ENCODE measurements around the gene CPXM1.
"Not testable (repeated sequence)": the region's sequence is repeated elsewhere in the genome, so short reads cannot be mapped to it uniquely, and the experiment has no call there.

Gene CPXM1

DNA sequence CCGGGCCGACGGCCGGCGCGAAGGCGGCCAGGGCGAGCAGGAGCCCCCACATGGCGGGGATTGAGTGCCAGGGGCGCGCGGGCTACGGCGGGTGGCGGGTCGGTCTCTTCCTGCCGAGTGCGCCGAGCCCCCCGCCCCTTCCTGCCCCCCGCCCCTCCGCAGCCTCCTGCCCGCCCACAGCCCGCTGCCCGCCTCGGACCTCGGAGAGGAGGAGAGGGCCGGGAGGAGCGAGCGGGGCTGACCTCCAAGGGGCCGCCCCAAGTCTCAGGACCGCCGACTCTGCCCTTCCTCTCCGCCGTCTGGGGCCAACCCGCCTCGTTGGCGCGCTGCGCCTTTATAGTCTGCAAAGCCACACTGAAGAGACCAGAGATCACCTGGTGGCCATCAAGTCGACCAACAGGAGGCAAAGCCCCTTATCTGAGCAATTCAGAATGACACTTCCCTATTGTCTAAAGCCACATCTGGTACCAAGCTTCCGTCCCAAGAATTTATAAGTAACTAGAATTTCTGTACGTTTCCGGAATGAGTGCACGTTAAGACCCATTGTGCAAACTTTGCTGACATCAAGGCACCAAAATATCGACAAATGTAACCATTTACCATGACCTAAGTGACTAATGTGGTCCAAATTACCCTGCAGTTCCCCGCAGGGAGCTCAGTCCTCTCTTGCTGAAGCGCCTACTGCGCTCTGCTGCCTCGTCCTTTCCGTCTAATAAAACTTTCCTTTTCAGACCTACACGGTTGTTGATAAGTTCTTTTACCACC, at the start of gene CPXM1:
Gene CPXM1, minus strand, starts transcription at position 107 of the 765 bp plus-strand sequence. Its CDS starts 55 bp downstream, at position 52.
- DNase-seq (ENCODE audit: low spot score), result no peak

DNA sequence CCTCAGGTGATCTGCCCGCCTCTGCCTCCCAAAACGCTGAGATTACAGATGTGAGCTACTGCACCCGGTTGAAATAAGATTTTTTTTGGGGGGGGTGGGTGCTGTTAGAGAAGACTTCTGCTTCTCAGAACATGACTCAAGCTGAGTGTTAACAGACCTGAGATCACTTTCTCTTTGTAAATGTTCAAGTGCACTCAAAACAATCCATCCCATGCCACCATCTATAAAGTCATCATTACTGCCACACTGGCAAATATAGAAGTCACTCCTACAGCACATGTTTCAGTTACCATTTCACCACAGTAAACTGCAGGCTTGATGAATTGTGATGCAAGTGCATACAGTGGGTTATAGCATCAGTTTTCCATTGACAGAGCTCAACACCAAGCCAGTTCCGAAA, 49.1 kb upstream of the CPXM1 start:
- DNase-seq (ENCODE audit: low spot score), result no peak

DNA sequence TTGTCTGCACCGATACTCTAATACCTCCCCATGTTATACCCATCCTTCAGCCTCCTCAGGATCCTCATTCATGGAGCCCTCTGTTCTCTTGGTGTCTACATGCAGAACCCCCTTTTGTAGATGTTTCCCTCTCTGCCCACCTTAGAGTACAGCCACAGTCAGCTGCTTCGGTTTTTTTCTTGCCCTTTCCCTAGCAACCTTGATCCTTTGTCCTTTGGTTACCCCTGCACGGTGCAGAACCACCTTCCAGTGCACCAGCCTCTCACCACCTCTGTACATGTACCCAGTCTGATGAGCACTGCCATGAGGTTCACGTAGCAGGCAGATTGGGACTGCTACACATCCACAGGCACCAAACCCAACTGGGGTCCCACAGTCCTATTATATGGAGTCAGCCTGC, 47.4 kb upstream of the CPXM1 start:
- no peak for DNase-seq (ENCODE audit: low spot score)

DNA sequence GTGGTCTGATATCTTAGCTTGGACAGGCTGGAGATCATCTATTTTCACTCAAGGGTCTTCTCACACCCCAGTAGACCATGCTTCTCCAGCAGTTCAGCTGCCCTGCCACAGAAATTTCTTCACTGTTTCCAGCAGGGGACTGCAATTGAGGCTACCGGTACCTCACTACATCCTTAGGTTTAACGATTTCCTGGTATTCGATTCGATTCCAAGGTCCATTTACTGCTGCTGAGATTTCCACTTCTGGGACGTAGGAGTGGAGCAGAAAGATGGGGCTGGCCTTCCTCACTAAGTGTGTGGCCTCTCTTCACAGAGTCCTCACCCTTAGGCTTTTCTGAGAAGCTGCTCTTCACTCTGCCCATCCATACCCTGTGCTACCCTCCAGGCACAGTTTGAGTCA, 46.3 kb upstream of the CPXM1 start:
- DNase-seq (ENCODE audit: low spot score), result no peak

DNA sequence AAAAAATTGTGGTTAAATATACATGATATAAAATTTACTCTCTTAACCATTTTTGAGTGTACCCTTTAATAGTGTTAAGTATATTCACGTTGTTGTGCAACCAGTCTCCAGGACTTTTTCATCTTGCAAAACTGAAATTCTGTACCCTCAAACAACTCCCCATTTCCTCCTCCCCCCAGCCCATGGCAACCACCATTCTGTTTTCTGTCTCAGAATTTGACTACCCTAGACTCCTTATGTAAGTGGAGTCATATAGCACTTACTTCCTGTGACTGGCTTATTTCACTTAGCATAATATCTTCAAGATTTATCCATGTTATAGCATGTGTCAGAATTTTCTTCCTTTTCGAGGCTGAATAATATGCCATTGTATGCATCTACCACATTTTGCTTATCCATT, 45.2 kb upstream of the CPXM1 start:
- DNase-seq (ENCODE audit: low spot score), result no peak

DNA sequence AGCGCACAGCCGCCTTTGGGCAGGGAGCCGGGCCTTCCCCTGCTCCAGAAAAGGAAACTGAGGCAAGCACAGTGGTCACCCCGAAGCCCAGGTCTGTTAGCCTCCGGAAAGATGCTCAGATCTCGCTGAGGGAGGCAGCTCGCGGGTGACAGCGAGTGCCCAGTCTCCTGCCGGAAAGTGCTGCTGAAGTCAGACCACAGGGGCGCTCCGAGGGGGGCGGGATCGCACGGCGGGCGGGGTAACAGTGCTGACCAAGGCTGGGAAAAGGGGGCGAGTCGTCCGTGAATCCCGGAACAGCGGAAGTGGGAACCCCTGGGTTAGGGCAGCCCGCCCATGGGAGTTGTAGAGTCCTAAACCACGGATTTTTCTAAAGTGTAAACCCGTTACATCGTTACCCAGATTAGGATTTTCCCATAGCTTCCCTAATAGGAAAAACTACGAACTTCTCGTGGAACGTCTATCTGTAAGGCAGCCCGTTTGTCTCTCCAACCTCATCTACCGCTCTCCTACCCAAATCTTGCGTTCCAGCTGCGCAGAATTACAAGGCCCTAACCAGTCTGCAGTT, 40.6 kb upstream of the CPXM1 start:
- DNase-seq (ENCODE audit: low spot score), result no peak

DNA sequence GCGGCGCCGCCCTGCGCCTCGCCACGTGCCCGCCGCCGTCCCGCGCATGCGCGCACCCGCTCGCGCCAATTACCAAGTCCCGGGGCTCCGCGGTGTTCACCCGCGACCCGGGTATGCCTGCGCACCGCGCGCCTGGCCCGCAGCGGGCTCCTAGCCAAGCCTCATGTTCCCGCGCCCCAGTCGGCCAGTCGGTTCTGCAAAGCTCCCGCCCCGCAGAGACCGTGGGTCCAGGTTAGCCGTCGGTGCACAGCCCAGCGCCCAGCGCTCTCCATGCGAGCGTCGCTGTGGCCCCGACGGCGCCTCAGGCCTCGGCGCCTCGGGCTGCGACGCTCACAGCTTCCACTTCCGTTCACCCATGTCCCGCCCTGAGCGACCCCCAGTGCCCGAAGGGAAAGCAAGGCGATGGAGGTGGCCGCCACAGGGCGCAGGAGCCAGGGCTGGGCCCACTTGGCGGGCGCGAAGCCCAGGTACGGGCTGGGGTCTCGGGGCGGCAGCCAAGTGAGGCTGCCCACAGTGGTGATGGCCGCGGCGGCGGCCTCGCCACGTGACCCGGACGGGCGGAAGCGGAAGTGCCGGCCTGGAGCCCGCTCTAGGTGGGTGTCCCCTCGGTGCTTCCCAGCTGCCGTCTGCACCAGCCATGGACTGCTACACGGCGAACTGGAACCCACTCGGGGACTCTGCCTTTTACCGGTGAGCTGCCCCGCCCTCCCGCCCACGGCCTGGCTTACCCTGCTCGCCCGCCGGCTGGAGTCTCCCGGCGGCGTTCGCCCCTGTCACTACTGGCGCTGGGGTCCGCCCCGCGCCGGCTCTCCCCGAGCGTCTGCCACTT, 39.9 kb upstream of the CPXM1 start, which contains the start of the genes PCED1A and VPS16:
Gene PCED1A, minus strand, starts transcription at position 518 of the 829 bp plus-strand sequence. CDS start 743 bp downstream, outside the sequence.
Gene VPS16, plus strand, starts transcription at position 608 of the 829 bp plus-strand sequence. Its CDS starts 30 bp downstream, at position 638.
- peak; percentile 99 for DNase-seq (ENCODE audit: low spot score)

DNA sequence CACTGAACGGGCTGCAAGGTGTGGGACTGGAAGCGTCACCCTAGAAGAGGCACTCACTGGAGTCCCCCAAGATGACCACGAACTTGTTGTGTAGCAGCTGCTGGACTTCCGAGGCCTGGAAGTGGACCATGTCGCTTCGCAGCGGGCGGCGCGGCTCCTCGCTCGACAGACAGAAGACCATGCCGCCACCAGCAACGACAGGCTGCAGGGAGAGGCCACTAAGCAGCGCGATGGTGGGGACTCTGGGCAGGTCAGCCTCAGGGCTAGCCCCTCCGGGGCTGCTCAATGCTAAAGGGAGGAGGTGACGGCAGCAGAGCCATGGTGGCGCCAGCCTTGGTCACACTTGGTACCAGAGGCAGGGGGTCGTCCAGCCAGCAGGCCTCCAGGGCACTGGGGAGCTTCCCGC, 39.3 kb upstream of the CPXM1 start:
- no peak for DNase-seq (ENCODE audit: low spot score)

DNA sequence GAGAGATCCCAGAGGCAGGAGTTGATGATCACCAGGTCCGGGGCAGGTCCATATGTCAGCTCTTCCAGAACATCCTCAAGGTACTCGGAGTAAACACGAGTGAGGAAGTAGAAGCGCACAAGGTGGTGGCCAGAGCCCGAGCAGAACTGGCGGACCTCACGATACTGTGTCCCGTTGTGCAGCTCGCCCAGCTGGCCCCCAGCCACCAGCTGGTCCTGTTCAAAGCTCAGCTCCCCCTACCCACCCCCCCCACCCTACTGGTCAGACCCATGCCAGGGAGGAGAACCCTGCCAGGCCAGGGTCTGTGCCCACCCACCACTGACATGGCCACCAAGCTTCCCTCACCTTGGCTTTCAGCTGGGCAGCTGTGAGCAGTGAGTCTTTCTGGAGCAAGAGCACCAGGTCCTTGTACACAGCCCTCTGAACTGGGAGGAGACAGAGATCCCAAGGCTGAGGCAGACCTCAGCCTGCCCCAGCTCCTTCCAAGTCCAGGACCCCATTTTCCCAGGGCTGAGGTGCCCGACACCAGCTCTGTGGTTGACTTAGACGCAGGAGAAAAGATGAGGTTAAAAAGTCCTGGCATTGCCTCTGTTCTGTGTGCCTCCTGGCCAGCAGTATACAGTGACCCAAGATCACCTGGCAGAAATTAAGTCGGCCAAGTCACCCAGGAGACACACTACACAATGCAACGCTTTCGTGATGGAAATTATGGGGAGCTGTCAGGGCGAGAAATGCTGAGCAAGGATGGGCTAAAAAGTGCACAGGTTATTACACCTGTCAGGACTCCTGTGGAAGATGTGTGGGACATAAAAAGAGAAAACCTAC, 38.6 kb upstream of the CPXM1 start:
- no peak for DNase-seq (ENCODE audit: low spot score)

DNA sequence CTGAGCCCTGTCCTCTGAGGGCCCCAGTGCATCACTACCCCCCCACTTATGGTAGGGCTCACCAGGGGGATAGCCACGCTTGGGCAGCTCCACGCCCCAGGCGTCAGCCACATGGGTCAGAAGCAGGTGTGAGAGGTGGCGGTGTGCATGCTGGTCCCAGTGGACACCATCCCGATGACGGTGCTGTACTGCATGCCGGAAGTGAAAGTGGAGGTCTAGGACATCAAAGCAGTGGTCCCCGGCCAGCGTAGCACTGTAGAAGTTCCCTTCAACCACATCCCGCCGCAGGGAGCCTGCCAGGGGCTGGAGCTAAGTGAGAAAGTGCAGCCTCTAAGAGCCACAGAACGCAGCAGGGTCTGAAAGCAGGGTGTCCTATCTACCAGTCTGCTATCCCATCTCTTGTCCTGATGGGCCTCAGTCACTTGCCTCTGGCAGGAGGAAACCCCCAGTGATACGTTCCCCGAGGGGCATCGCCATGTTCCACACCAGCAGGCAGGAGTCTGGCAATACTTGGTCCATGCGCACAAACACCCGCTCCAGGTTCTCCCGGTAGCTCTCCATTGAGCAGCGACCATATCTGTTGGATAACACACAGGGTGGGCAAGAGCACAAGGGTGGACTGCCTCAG, 37.9 kb upstream of the CPXM1 start:
- no peak for DNase-seq (ENCODE audit: low spot score)

DNA sequence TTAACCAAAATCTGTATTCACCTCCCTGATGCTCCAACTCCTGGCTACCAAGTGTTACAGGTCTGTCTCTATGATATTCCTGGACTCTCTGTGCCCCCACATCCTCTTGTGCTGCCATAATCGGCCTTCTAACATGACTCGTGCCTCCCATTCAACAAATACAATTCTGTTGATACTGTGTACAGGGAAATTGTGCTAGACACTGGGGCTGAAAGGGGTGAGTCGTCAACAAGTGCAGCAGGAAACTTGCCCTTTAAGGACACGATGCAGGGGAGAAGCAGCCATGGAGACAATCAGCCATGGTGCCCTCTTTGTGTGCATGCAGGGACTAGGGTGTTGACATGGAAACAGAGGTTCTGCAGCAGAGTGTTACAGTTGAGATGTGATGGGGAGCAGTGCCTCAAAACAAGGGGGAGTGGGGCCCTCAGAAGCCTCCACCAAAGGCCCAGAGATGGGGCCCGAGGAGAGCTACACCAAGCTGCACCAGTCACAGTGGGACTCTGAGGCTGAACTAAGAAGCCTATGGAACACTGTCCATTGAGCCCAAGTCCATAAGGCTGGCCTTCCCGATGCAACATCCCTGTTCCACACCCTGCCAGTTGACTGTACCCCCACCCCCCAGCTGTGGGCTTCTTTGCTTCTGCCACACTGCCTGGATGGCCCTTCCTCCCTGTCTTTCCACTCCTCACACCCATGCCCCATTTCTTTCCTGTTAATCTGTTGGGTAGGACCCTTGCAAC, 37.0 kb upstream of the CPXM1 start:
- no peak for DNase-seq (ENCODE audit: low spot score)

DNA sequence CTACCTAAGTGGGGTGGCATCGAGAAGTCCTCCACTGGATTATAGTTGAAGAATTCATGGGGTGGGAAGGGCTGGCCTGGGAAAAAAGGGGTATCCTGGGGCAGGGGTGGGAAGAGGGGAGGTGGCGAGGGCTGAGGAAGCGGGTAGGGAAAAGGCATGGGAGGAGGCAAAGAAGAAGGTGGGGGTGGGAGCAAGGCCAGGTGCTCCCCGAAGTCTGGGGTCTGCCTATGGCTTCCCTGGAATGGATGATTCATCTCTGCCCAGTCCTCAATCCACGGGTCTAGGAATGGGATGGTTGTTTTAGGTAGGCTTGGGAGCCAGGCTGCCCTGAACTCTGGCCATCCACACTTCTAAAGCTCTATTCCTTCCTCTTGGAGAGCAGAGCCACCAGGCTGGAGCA, 35.6 kb upstream of the CPXM1 start:
- no peak for DNase-seq (ENCODE audit: low spot score)

DNA sequence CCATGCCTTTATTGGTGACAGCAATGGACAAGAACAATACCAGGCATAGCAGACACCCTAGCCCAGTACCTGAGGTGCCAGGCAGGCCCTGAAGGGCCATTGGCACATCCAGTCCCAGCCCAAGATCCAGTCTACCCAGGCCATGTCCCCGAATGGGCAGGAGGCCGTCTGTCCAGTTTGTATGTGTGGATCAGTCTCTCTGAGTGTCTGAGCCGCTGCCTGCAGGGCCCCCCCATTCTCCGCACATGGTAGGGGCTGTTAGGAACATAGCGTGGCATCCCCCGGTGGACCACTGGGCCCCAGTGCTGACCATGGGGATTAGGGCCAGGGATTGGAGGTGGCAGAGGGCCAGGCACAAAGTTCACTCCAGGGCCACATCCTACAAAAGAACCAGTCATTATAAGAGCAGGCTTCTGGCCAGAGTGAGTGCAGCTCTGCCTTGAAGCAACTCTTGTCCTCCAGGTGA, 34.9 kb upstream of the CPXM1 start:
- no peak for DNase-seq (ENCODE audit: low spot score)

DNA sequence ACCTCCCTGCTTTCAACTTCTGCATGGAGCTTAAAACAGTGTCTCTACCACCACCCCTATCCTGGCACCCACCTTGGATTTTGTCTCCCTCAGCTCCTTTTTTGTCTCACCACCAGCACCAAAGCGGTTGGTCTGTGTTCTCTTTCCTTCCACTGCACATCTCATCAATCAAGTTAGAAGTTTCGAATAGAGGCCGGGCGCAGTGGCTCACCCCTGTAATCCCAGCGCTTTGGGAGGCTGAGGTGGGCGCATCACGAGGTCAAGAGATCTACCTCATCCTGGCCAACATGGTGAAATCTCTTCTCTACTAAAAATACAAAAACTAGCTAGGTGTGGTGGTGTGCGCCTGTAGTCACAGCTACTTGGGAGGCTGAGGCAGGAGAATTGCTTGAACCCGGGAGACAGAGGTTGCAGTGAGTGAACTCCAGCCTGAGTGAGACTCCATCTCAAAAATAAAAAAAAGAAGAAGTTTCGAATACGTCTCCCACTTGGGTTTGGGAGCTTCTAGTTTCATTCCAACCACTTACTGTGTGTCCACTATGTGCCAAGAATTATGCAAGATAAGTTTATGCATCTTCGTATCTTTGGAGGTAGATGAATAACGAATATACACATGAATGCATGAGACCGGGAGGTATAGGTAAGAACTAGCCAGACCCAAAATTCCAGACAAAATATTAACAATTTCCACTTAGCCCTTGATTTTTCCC, 34.1 kb upstream of the CPXM1 start:
- DNase-seq (ENCODE audit: low spot score), result no peak

DNA sequence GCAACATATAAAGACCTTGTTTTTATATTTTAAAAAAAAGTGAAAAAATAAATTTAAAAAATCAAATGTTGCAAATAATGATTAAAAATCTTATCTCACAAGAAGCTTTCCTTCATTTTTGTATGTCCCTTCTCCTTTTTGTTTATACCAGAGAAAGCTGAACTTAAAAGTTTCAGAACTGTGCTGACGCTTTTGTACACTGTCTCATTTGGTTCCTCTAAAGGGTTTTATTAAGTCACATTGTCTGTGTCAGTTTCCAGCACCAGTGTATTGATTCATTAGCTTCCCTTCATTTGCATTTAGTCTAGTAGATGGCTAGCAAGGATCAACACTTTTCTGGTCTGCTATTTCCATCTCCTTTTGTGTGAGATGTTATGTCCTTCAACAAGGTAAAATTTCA, 33.3 kb upstream of the CPXM1 start:
- DNase-seq (ENCODE audit: low spot score), result no peak

DNA sequence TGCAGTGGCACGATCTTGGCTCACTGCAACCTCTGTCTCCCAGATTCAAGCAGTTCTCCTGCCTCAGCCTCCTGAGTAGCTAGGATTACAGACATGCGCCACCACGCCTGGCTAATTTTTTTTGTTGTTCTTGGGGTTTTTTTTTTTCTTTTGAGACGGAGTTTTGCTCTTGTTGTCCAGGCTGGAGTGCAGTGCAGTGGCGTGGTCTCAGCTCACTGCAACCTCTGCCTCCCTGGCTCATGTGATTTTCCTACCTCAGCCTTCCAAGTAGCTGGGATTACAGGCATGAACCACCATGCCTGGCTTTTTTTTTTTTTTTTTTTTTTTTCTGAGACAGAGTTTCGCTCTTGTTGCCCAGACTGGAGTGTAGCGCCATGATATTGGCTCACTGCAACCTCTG, 30.8 kb upstream of the CPXM1 start:
- not testable (repeated sequence) for DNase-seq (ENCODE audit: low spot score)

DNA sequence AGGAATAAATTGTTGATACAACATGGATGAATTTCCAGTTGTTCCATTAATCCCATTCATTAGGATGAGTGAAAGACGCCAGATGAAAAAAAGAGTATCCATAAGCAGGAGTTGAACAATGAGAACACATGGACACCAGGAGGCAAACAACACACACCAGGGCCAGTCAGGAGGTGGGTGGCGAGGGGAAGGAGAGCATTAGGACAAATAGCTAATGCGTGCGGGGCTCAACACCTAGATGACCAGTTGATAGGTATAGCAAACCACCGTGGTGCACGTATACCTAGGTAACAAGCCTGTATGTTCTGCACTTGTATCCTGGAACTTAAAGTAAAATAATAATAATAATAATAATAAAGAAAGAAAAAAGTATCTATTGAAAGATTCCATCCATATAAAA, 28.9 kb upstream of the CPXM1 start:
- DNase-seq (ENCODE audit: low spot score), result no peak

DNA sequence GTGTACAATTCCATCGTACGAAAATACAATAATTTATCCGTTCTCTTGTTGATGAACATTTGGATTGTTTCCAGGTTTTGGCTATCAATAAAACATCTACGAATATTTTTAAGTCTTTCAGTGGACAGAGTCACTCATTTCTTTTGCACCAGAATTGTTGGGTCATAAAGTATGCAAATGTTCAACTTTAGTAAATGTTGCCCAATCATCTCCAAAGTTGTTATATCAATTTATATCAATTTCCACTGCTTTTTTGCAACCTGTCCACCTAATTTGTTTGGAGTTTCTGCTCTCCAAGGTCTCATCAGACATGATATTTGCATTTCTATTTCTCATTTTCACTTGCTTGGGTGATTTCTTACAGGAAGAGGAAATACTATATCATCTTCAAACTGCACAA, 26.2 kb upstream of the CPXM1 start:
- no peak for DNase-seq (ENCODE audit: low spot score)

DNA sequence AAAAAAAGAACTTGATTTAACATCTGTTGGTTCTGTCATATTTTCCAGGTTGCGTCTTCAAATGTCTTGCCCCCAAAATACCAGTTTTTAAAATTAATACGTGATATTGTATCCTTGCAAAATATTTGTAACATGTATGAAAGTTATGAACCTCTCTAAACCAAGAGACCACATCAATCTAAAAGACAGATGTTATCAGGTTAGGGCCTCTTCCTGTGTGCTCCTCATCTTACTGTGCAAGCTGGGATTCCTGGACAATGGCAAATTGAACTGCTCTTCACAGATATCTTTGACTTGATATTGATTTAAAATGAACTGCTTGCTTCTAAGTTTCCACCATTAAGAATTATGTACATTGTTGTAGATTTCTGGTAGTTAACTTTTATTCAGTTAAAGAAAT, 25.3 kb upstream of the CPXM1 start:
- DNase-seq (ENCODE audit: low spot score), result no peak

DNA sequence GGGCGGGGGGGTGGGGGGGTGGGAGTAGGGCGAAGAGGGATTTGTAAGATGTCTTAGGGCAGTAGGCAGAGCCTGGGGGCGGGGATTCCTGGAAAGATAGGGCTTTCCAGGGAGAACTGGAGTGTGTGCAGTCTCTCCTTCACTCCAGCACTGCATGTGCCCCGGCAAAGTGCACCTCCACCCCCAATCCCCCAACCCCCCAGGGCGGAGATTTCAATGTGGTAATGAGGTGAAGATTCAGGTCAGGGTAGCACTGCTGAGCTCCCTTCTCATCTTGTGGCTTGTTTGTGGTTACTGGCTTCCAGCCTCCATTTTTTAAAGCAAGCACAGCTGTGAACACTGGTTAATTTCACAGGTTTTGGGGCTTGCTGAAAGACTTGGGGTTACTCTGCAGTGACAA, 21.6 kb upstream of the CPXM1 start:
- DNase-seq (ENCODE audit: low spot score), result no peak

Data from D341Med (cell line).